ENCODE measurements around the gene TNFRSF19. TPM values are rescaled to one million over a fixed set of nuclear protein-coding genes. Genes with fewer than 3 reads are reported as not detected.

TNFRSF19 gene
- total and polyA plus RNA-seq, 2 donors from 2014 or later, result 10.1 to 14.7 TPM

GRCh38 chr13:23613596-23613995 lies 43.4 kb downstream of the TNFRSF19 start:
- intact Hi-C loops (cut with DNase I), result no loop called here
- Histone ChIP-seq H3K27ac (ENCODE audit: low read depth in 2 of 2, low read length in 2 of 2) (no peak overlapping the region), H3K9me3 (ENCODE audit: control insufficient read depth in 2 of 3, insufficient read depth in 1 of 3, low read length in 3 of 3) (no peaks in the 10 kb centered on the region), H3K4me3 (ENCODE audit: low read length in 3 of 3) (peak overlapping the region in 1 of 3 donors; percentile 43), H3K27me3 (ENCODE audit: control insufficient read depth, insufficient read depth, low read length) (no peaks in the 10 kb centered on the region), H3K4me1 (ENCODE audit: control insufficient read depth in 2 of 3, insufficient read depth in 2 of 3, low read depth in 1 of 3, low read length in 3 of 3) (peaks cover 6 to 21% (median 18%) of the 10 kb centered on the region in 3 donors), H3K9ac (ENCODE audit: low read length in 3 of 3) (no peak overlapping the region), H3K36me3 (ENCODE audit: control insufficient read depth in 2 of 3, insufficient read depth in 3 of 3, low read length in 3 of 3) (peaks cover 0 to 3% (median 2%) of the 10 kb centered on the region in 3 donors)
- DNase-seq (no peak), FAIRE-seq (no peak)
- no peak for TF ChIP-seq CTCF (IDR thresholded peaks at IDR 0.05; ENCODE audit: borderline replicate concordance, extremely low read depth, insufficient read depth)

- H3K4me1 ChIP-seq (ENCODE audit: control insufficient read depth in 2 of 3, insufficient read depth in 2 of 3, low read depth in 1 of 3, low read length in 3 of 3), result peaks cover 0 to 15% (median 15%) of the 10 kb centered on the region in 3 donors
- DNase-seq (peak in 3 of 5 donors; percentile 58 to 82 (median 80)), FAIRE-seq (no peak)
- H3K9ac ChIP-seq (ENCODE audit: low read length in 3 of 3), result no peak overlapping the region
- no peaks in the 10 kb centered on the region for H3K9me3 ChIP-seq (ENCODE audit: control insufficient read depth in 2 of 3, insufficient read depth in 1 of 3, low read length in 3 of 3)
- no peaks in the 10 kb centered on the region for H3K27me3 ChIP-seq (ENCODE audit: control insufficient read depth, insufficient read depth, low read length)
- intact Hi-C loops (cut with DNase I), result no loop called here
- peaks cover 0 to 12% (median 2%) of the 10 kb centered on the region in 3 donors for H3K36me3 ChIP-seq (ENCODE audit: control insufficient read depth in 2 of 3, insufficient read depth in 3 of 3, low read length in 3 of 3)
- H3K4me3 ChIP-seq (ENCODE audit: low read length in 3 of 3), result peak overlapping the region in 1 of 3 donors; percentile 20
- no peak for TF ChIP-seq CTCF (IDR thresholded peaks at IDR 0.05; ENCODE audit: borderline replicate concordance, extremely low read depth, insufficient read depth)
- H3K27ac ChIP-seq (ENCODE audit: low read depth in 2 of 2, low read length in 2 of 2), result peak overlapping the region; percentile 10 to 45
Measured at GRCh38 chr13:23615395-23616081, 45.3 kb downstream of the TNFRSF19 start.

- TF ChIP-seq CTCF (IDR thresholded peaks at IDR 0.05; ENCODE audit: borderline replicate concordance, extremely low read depth, insufficient read depth), result no peak
- Histone ChIP-seq H3K4me3 (ENCODE audit: low read length in 3 of 3) (peak overlapping the region in 1 of 3 donors; percentile 20), H3K9ac (ENCODE audit: low read length in 3 of 3) (no peak overlapping the region), H3K27me3 (ENCODE audit: control insufficient read depth, insufficient read depth, low read length) (no peaks in the 10 kb centered on the region), H3K36me3 (ENCODE audit: control insufficient read depth in 2 of 3, insufficient read depth in 3 of 3, low read length in 3 of 3) (peaks cover 0 to 12% (median 2%) of the 10 kb centered on the region in 3 donors), H3K27ac (ENCODE audit: low read depth in 2 of 2, low read length in 2 of 2) (peak overlapping the region in 1 of 2 donors; percentile 10), H3K4me1 (ENCODE audit: control insufficient read depth in 2 of 3, insufficient read depth in 2 of 3, low read depth in 1 of 3, low read length in 3 of 3) (peaks cover 0 to 11% (median 10%) of the 10 kb centered on the region in 3 donors), H3K9me3 (ENCODE audit: control insufficient read depth in 2 of 3, insufficient read depth in 1 of 3, low read length in 3 of 3) (no peaks in the 10 kb centered on the region)
- DNase-seq (no peak), FAIRE-seq (no peak)
- intact Hi-C loops (cut with DNase I), result no loop called here
Measured at GRCh38 chr13:23616228-23616627, 46.0 kb downstream of the TNFRSF19 start.

Measured in kidney (tissue), 14 donors.